Measurements from ENCODE around the gene NCOA3. TPM values are rescaled to one million over a fixed set of nuclear protein-coding genes. Genes with fewer than 3 reads are reported as not detected.
"Not testable (repeated sequence)": the region's sequence is repeated elsewhere in the genome, so short reads cannot be mapped to it uniquely, and the experiment has no call there.

NCOA3 gene
- total RNA-seq, 1 donor from 2014 or later, result 23.8 TPM

GRCh38 chr20:47573559-47573958, 71.9 kb downstream of the NCOA3 start:
- Histone ChIP-seq H3K4me3 (no peak overlapping the region), H3K4me1 (peaks cover 62% of the 10 kb centered on the region), H3K27me3 (ENCODE audit: low read depth) (no peaks in the 10 kb centered on the region), H3K9me3 (replicated peaks) (peaks cover 17% of the 10 kb centered on the region), H3K36me3 (peaks cover 17% of the 10 kb centered on the region), H3K27ac (replicated peaks) (peak overlapping the region; percentile 84)
- intact Hi-C loops (cut with micrococcal nuclease), result no loop called here
- DNase-seq, result no peak
- TF ChIP-seq CTCF (IDR thresholded peaks at IDR 0.05; ENCODE audit: borderline replicate concordance), result no peak

GRCh38 chr20:47574616-47575364, 73.1 kb downstream of the NCOA3 start:
- no peak for DNase-seq
- Histone ChIP-seq H3K9me3 (replicated peaks) (peaks cover 17% of the 10 kb centered on the region), H3K36me3 (peaks cover 17% of the 10 kb centered on the region), H3K27ac (replicated peaks) (peak overlapping the region; percentile 84), H3K4me1 (peaks cover 69% of the 10 kb centered on the region), H3K4me3 (no peak overlapping the region), H3K27me3 (ENCODE audit: low read depth) (no peaks in the 10 kb centered on the region)
- no peak for TF ChIP-seq CTCF (IDR thresholded peaks at IDR 0.05; ENCODE audit: borderline replicate concordance)
- intact Hi-C loops (cut with micrococcal nuclease), result no loop called here

GRCh38 chr20:47576516-47577033, 74.9 kb downstream of the NCOA3 start:
- Histone ChIP-seq H3K27ac (replicated peaks) (peak overlapping the region; percentile 84), H3K4me3 (peak overlapping the region; percentile 50), H3K9me3 (replicated peaks) (peaks cover 8% of the 10 kb centered on the region), H3K27me3 (ENCODE audit: low read depth) (no peaks in the 10 kb centered on the region), H3K36me3 (peaks cover 6% of the 10 kb centered on the region), H3K4me1 (peaks cover 87% of the 10 kb centered on the region)
- TF ChIP-seq CTCF (IDR thresholded peaks at IDR 0.05; ENCODE audit: borderline replicate concordance), result no peak
- peak; percentile 42 for DNase-seq
- intact Hi-C loops (cut with micrococcal nuclease), result no loop called here

- peak overlapping the region; percentile 84 for H3K27ac ChIP-seq (replicated peaks)
- H3K9me3 ChIP-seq (replicated peaks), result peaks cover under 1% of the 10 kb centered on the region
- H3K4me3 ChIP-seq, result peak overlapping the region; percentile 50
- no peaks in the 10 kb centered on the region for H3K27me3 ChIP-seq (ENCODE audit: low read depth)
- intact Hi-C loops (cut with micrococcal nuclease), result no loop called here
- no peaks in the 10 kb centered on the region for H3K36me3 ChIP-seq
- DNase-seq, result no peak
- H3K4me1 ChIP-seq, result peaks cover 95% of the 10 kb centered on the region
- no peak for TF ChIP-seq CTCF (IDR thresholded peaks at IDR 0.05; ENCODE audit: borderline replicate concordance)
Measured at GRCh38 chr20:47577314-47577713, 75.6 kb downstream of the NCOA3 start.

- DNase-seq, result no peak
- H3K4me1 ChIP-seq, result peaks cover 95% of the 10 kb centered on the region
- peaks cover 1% of the 10 kb centered on the region for H3K36me3 ChIP-seq
- intact Hi-C loops (cut with micrococcal nuclease), result no loop called here
- TF ChIP-seq CTCF (IDR thresholded peaks at IDR 0.05; ENCODE audit: borderline replicate concordance), result no peak
- H3K27ac ChIP-seq (replicated peaks), result peak overlapping the region; percentile 84
- H3K4me3 ChIP-seq, result no peak overlapping the region
- no peaks in the 10 kb centered on the region for H3K27me3 ChIP-seq (ENCODE audit: low read depth)
- no peaks in the 10 kb centered on the region for H3K9me3 ChIP-seq (replicated peaks)
Measured at GRCh38 chr20:47578543-47578942, 76.9 kb downstream of the NCOA3 start.

GRCh38 chr20:47580686-47581085, 79.0 kb downstream of the NCOA3 start:
- peaks cover 17% of the 10 kb centered on the region for H3K36me3 ChIP-seq
- DNase-seq; intact Hi-C loops (cut with micrococcal nuclease); H3K4me3 ChIP-seq; H3K9me3 ChIP-seq (replicated peaks); H3K27me3 ChIP-seq (ENCODE audit: low read depth): not testable (repeated sequence)
- H3K4me1 ChIP-seq, result peaks cover 87% of the 10 kb centered on the region
- H3K27ac ChIP-seq (replicated peaks), result peak overlapping the region; percentile 8

All from left ventricle myocardium inferior (tissue), 1 donor.